SU-DHL-6 (cell line): ENCODE data around the gene RPL28.

Experiments used
- H2AFZ ChIP-seq: fragments of 200-600 bp; sonication (generic); 2 replicates; pipeline ENCODE4 v1.6.1; 2014; ENCODE audit warnings: low read depth, mild to moderate bottlenecking, moderate library complexity, mixed read lengths, antibody characterized with exemption, low read length; ENCODE audit not compliant: severe bottlenecking
- H3F3A ChIP-seq: fragments of 200-600 bp; shearing (Covaris generic); 2 replicates; pipeline ENCODE4 v1.6.0; 2016; ENCODE audit warnings: antibody characterized with exemption, mild to moderate bottlenecking; ENCODE audit not compliant: insufficient read depth
- H3K27ac ChIP-seq: fragments of 200-600 bp; sonication (generic); 2 replicates; pipeline ENCODE4 v1.5.1; 2016; ENCODE audit warnings: low read depth, mild to moderate bottlenecking, low read length, moderate library complexity, mixed read lengths
- H3K27me3 ChIP-seq: fragments of 200-600 bp; sonication (generic), shearing (Covaris generic); 2 replicates; pipeline ENCODE4 v1.6.0; 2014; ENCODE audit warnings: mild to moderate bottlenecking, low read length
- H3K36me3 ChIP-seq: fragments of 200-600 bp; sonication (generic); 2 replicates; pipeline ENCODE4 v1.6.1; 2014; ENCODE audit warnings: mild to moderate bottlenecking, low read length, mixed read lengths
- H3K4me2 ChIP-seq: fragments of 300-600, 200-600 bp; shearing (Covaris generic), sonication (generic); 2 replicates; pipeline ENCODE4 v1.6.0; 2014; ENCODE audit warnings: low read length, low read depth, mild to moderate bottlenecking; ENCODE audit not compliant: poor library complexity, severe bottlenecking
- H3K4me3 ChIP-seq: fragments of 200-600 bp; sonication (generic); 2 replicates; pipeline ENCODE4 v1.5.1; 2014; ENCODE audit warnings: antibody characterized with exemption, low read length, mild to moderate bottlenecking, mixed read lengths; ENCODE audit not compliant: insufficient read depth, poor library complexity, severe bottlenecking
- H3K79me2 ChIP-seq: fragments of 200-600 bp; sonication (generic); 2 replicates; pipeline ENCODE4 v1.6.1; 2014; ENCODE audit warnings: mild to moderate bottlenecking, low read length, moderate library complexity; ENCODE audit not compliant: insufficient read depth
- H3K9ac ChIP-seq: fragments of 200-600 bp; sonication (generic); 2 replicates; pipeline ENCODE4 v1.7.0; 2014; ENCODE audit warnings: mild to moderate bottlenecking, low read length
- H3K9me2 ChIP-seq: fragments of 200-600 bp; sonication (generic); replicated peaks from 2 replicates; pipeline ENCODE4 v1.6.1; 2014; ENCODE audit warnings: low read length; ENCODE audit not compliant: insufficient read depth
- H3K9me3 ChIP-seq: fragments of 200-600 bp; sonication (generic); 2 replicates; pipeline ENCODE4 v1.6.1; 2014; ENCODE audit warnings: low read length, mixed read lengths; ENCODE audit not compliant: insufficient read depth
- H4K20me1 ChIP-seq: fragments of 200-600 bp; sonication (generic); 2 replicates; pipeline ENCODE4 v1.6.1; 2014; ENCODE audit warnings: low read depth, mild to moderate bottlenecking, antibody characterized with exemption, low read length, moderate library complexity, mixed read lengths
- CTCF ChIP-seq: fragments of 200-600 bp; sonication (generic); IDR thresholded peaks from one replicate; pipeline ENCODE4 v1.5.1; 2017; ENCODE audit warnings: antibody characterized with exemption, mild to moderate bottlenecking, low read length, moderate library complexity; ENCODE audit not compliant: insufficient read depth, poor library complexity, severe bottlenecking
- EZH2phosphoT487 ChIP-seq: fragments of 200-600 bp; sonication (generic), shearing (Covaris generic); conservative IDR thresholded peaks from 2 replicates; pipeline ENCODE4 v1.6.1; 2018; ENCODE audit warnings: mild to moderate bottlenecking, antibody characterized with exemption, low read length, moderate library complexity, mixed read lengths

RPL28 gene

GRCh38 chr19:55386493-55386971 is 800 bp downstream of the RPL28 start:
- H3K9me2 ChIP-seq, result no peaks in the 10 kb centered on the region
- TF ChIP-seq CTCF, result no peak
- TF ChIP-seq EZH2phosphoT487, result no peak
- peak overlapping the region; percentile 90 for H3K4me3 ChIP-seq
- H3K4me2 ChIP-seq, result peak overlapping the region; percentile 92
- peaks cover 26% of the 10 kb centered on the region for H4K20me1 ChIP-seq
- H3K9me3 ChIP-seq, result no peaks in the 10 kb centered on the region
- no peaks in the 10 kb centered on the region for H3K27me3 ChIP-seq
- H3F3A ChIP-seq, result peaks cover 49% of the 10 kb centered on the region
- H3K79me2 ChIP-seq, result peaks cover 21% of the 10 kb centered on the region
- peak overlapping the region; percentile 98 for H3K9ac ChIP-seq
- H3K36me3 ChIP-seq, result peaks cover 31% of the 10 kb centered on the region
- H3K27ac ChIP-seq, result peak overlapping the region; percentile 60
- H2AFZ ChIP-seq, result no peak overlapping the region

- H3K27me3 ChIP-seq, result no peaks in the 10 kb centered on the region
- no peaks in the 10 kb centered on the region for H3K9me2 ChIP-seq
- H3K4me3 ChIP-seq, result peak overlapping the region; percentile 90
- no peak overlapping the region for H3K27ac ChIP-seq
- no peak for TF ChIP-seq EZH2phosphoT487
- no peak for TF ChIP-seq CTCF
- peak overlapping the region; percentile 92 for H3K4me2 ChIP-seq
- H3K9me3 ChIP-seq, result no peaks in the 10 kb centered on the region
- H4K20me1 ChIP-seq, result peaks cover 26% of the 10 kb centered on the region
- no peak overlapping the region for H2AFZ ChIP-seq
- peaks cover 31% of the 10 kb centered on the region for H3K36me3 ChIP-seq
- peak overlapping the region; percentile 98 for H3K9ac ChIP-seq
- peaks cover 21% of the 10 kb centered on the region for H3K79me2 ChIP-seq
- H3F3A ChIP-seq, result peaks cover 56% of the 10 kb centered on the region
Observed at GRCh38 chr19:55387736-55388497, 2.2 kb downstream of the RPL28 start.

- Histone ChIP-seq H3K4me3 (no peak overlapping the region), H3K9ac (no peak overlapping the region), H2AFZ (no peak overlapping the region), H3K9me3 (no peaks in the 10 kb centered on the region), H3F3A (peaks cover 49% of the 10 kb centered on the region), H3K27ac (no peak overlapping the region), H4K20me1 (peaks cover 26% of the 10 kb centered on the region), H3K27me3 (no peaks in the 10 kb centered on the region), H3K79me2 (peaks cover 21% of the 10 kb centered on the region), H3K4me2 (no peak overlapping the region), H3K36me3 (peaks cover 31% of the 10 kb centered on the region), H3K9me2 (no peaks in the 10 kb centered on the region)
- TF ChIP-seq CTCF, result no peak
- no peak for TF ChIP-seq EZH2phosphoT487
Observed at GRCh38 chr19:55389386-55390317, 3.9 kb downstream of the RPL28 start.
